GM12878 (cell line): ENCODE results near the gene FAF1. TPM values are rescaled to one million over a fixed set of nuclear protein-coding genes. Genes with fewer than 3 reads are reported as not detected.

Source experiments
- ASH2L ChIP-seq: fragments of 300-600, 200-600 bp; sonication (generic); IDR thresholded peaks from 2 replicates; pipeline ENCODE4 v1.6.1; 2017; ENCODE audit warnings: low read depth, mild to moderate bottlenecking, borderline replicate concordance
- ATF3 ChIP-seq: IDR thresholded peaks from 2 replicates; pipeline ENCODE4 v1.6.1; 2011; ENCODE audit warnings: low read depth, mild to moderate bottlenecking, low read length, moderate library complexity, borderline replicate concordance; ENCODE audit errors: extremely low read depth
- BACH1 ChIP-seq: fragments of 450-650 bp; IDR thresholded peaks from 2 replicates; pipeline ENCODE4 v1.6.1; 2017; ENCODE audit warnings: mild to moderate bottlenecking, borderline replicate concordance
- CHD4 ChIP-seq: fragments of 200-600 bp; sonication (generic); IDR thresholded peaks from 2 replicates; pipeline ENCODE4 v1.6.1; 2016; ENCODE audit warnings: mild to moderate bottlenecking
- E2F4 ChIP-seq: IDR thresholded peaks from 2 replicates; pipeline ENCODE4 v1.6.1; 2012; ENCODE audit warnings: low read depth, low read length, improper control_type of control experiment
- E2F8 ChIP-seq: fragments of 450-650 bp; IDR thresholded peaks from 2 replicates; pipeline ENCODE4 v1.6.1; 2018; ENCODE audit warnings: mild to moderate bottlenecking, low read depth, moderate library complexity; ENCODE audit not compliant: partially characterized antibody
- EP300 ChIP-seq, 2 experiments: fragments of 150-350 bp in 1 of 2; IDR thresholded peaks; 2 replicates each; pipeline ENCODE4 v1.6.1; 2011 to 2012; ENCODE audit warnings: low read depth in 2 of 2, low read length in 2 of 2, borderline replicate concordance in 1 of 2, improper control_type of control experiment in 1 of 2, inconsistent platforms in 1 of 2; ENCODE audit not compliant: control insufficient read depth in 1 of 2
- ESRRA ChIP-seq: IDR thresholded peaks from 2 replicates; pipeline ENCODE4 v1.6.1; 2012; ENCODE audit warnings: mild to moderate bottlenecking, low read length, improper control_type of control experiment
- HDGF ChIP-seq: fragments of 450-650 bp; IDR thresholded peaks from 2 replicates; pipeline ENCODE4 v1.6.1; 2016; ENCODE audit warnings: antibody characterized with exemption
- IKZF1 ChIP-seq: fragments of 450-650 bp; conservative IDR thresholded peaks from 2 replicates; pipeline ENCODE4 v1.6.1; 2017; ENCODE audit warnings: antibody characterized with exemption, mild to moderate bottlenecking
- JUND ChIP-seq: IDR thresholded peaks from 2 replicates; pipeline ENCODE4 v1.6.1; 2012; ENCODE audit warnings: low read depth, mild to moderate bottlenecking, low read length, improper control_type of control experiment, moderate library complexity
- NFYA ChIP-seq: IDR thresholded peaks from 2 replicates; pipeline ENCODE4 v1.6.1; 2011; ENCODE audit warnings: low read depth, mild to moderate bottlenecking, low read length, improper control_type of control experiment, borderline replicate concordance
- NR2C1 ChIP-seq: fragments of 450-650 bp; IDR thresholded peaks from 2 replicates; pipeline ENCODE4 v1.6.1; 2017; ENCODE audit warnings: antibody characterized with exemption, mild to moderate bottlenecking, moderate library complexity
- POU2F2 ChIP-seq: IDR thresholded peaks from 3 replicates; pipeline ENCODE4 v1.6.1; 2011; ENCODE audit warnings: low read depth, mild to moderate bottlenecking, low read length, borderline replicate concordance
- RUNX3 ChIP-seq: IDR thresholded peaks from 2 replicates; pipeline ENCODE4 v1.6.1; 2012; ENCODE audit warnings: low read length, inconsistent platforms
- WRNIP1 ChIP-seq: IDR thresholded peaks from 2 replicates; pipeline ENCODE4 v1.6.1; 2011; ENCODE audit warnings: low read depth, low read length, improper control_type of control experiment, borderline replicate concordance
- ZBED1 ChIP-seq: IDR thresholded peaks from 2 replicates; pipeline ENCODE4 v1.6.1; 2016; ENCODE audit warnings: borderline replicate concordance
- polyA plus RNA-seq, 11 experiments: library from polyadenylated mRNA; depleted of rRNA in 4 of 11; unstranded in 6 of 11; stranded (reverse) in 5 of 11; fragments of >200 nt; fragmentation: Nextera tagmentation in 4 of 11; fragmentation: Illumina TruSeq in 1 of 11; extraction: Ambion mirVana in 4 of 11; extraction: Trizol in 1 of 11; gene quantifications; 1 replicate in 1 of 11; 2 replicates in 10 of 11; pipeline versions ENCODE4 v1.2.1 to v1.2.3, GENCODE V29; 2011 to 2016; ENCODE audit warnings: inconsistent platforms in 2 of 11, missing spikeins in 2 of 11, low read depth in 1 of 11
- total RNA-seq, 4 experiments: library from RNA; depleted of rRNA in 3 of 4; stranded (reverse); fragments of >200 nt in 3 of 4; fragmentation: Illumina TruSeq in 1 of 4; extraction: Trizol in 1 of 4; gene quantifications; 2 replicates each; pipeline versions ENCODE4 v1.2.1 to v1.2.3, GENCODE V29; 2013 to 2021
- TF ChIP-seq, protein P1 (sequence below): IDR thresholded peaks from 2 replicates; pipeline ENCODE4 v1.6.1; 2012; ENCODE audit warnings: improper control_type of control experiment, low read depth, low read length; ENCODE audit not compliant: insufficient replicate concordance
- TF ChIP-seq, protein P2 (sequence below): IDR thresholded peaks from 2 replicates; pipeline ENCODE4 v1.6.1; 2012; ENCODE audit warnings: low read depth, low read length, improper control_type of control experiment

The FAF1 gene
- total and polyA plus RNA-seq, 10 of the 15 experiments (the other 5 are each of a cell fraction or from before 2014, with no cell fraction given) = 8.6 to 54.5 (median 23.7) TPM

DNA sequence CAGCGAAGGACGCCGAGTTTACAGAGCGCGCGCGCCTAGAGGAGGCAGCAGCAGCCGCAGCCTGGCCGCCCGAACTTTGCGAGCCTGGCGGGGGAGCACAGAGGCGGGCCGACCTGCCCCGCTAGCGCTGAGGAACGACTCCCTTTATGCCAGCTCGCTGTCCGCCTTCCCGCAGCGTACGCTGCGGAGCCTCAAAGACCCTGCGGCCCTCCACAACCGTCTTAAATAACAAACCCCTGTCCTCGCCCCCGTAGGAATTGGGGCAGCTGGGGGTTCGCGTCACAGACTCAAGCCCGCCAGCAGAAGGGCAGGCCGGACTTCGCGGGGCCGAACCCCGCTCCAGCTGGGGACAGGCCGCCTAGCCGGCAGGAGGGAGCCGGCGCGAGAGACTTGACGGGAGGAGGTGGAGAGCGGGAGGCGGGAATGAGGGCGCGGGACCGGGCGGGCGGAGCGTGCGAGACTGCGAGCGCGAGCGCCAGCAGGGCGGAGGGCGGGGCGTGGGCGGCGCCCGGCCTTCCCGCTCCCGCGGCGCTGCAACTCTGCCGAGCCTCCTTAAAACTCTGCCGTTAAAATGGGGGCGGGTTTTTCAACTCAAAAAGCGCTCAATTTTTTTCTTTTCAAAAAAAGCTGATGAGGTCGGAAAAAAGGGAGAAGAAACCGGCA is 8.2 kb upstream of the FAF1 start (continued):
- TF ChIP-seq BACH1 = 0 out of 2 replicates have a peak, but pooled peaks have one; percentile 20
- no peak for TF ChIP-seq NFYA
- no peak for TF ChIP-seq ZBED1
- no peak for TF ChIP-seq HDGF
- TF ChIP-seq IKZF1 = peak; percentile 85
- no peak for TF ChIP-seq EP300 (IDR thresholded peaks at IDR 0.05; ENCODE audit: borderline replicate concordance in 1 of 2, control insufficient read depth in 1 of 2, low read depth in 2 of 2, low read length in 2 of 2)
- no peak for TF ChIP-seq E2F8
- no peak for TF ChIP-seq ESRRA
- no peak for TF ChIP-seq CHD4
- TF ChIP-seq NR2C1 = no peak
- no peak for TF ChIP-seq JUND
- TF ChIP-seq, protein P1, sequence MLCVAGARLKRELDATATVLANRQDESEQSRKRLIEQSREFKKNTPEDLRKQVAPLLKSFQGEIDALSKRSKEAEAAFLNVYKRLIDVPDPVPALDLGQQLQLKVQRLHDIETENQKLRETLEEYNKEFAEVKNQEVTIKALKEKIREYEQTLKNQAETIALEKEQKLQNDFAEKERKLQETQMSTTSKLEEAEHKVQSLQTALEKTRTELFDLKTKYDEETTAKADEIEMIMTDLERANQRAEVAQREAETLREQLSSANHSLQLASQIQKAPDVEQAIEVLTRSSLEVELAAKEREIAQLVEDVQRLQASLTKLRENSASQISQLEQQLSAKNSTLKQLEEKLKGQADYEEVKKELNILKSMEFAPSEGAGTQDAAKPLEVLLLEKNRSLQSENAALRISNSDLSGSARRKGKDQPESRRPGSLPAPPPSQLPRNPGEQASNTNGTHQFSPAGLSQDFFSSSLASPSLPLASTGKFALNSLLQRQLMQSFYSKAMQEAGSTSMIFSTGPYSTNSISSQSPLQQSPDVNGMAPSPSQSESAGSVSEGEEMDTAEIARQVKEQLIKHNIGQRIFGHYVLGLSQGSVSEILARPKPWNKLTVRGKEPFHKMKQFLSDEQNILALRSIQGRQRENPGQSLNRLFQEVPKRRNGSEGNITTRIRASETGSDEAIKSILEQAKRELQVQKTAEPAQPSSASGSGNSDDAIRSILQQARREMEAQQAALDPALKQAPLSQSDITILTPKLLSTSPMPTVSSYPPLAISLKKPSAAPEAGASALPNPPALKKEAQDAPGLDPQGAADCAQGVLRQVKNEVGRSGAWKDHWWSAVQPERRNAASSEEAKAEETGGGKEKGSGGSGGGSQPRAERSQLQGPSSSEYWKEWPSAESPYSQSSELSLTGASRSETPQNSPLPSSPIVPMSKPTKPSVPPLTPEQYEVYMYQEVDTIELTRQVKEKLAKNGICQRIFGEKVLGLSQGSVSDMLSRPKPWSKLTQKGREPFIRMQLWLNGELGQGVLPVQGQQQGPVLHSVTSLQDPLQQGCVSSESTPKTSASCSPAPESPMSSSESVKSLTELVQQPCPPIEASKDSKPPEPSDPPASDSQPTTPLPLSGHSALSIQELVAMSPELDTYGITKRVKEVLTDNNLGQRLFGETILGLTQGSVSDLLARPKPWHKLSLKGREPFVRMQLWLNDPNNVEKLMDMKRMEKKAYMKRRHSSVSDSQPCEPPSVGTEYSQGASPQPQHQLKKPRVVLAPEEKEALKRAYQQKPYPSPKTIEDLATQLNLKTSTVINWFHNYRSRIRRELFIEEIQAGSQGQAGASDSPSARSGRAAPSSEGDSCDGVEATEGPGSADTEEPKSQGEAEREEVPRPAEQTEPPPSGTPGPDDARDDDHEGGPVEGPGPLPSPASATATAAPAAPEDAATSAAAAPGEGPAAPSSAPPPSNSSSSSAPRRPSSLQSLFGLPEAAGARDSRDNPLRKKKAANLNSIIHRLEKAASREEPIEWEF = no peak
- TF ChIP-seq ASH2L = no peak; the same call in 1 of the 2 replicates
- TF ChIP-seq E2F4 = peak; percentile 67; the same call in 1 of the 2 replicates
- no peak for TF ChIP-seq WRNIP1
- no peak for TF ChIP-seq RUNX3
- TF ChIP-seq, protein P2, sequence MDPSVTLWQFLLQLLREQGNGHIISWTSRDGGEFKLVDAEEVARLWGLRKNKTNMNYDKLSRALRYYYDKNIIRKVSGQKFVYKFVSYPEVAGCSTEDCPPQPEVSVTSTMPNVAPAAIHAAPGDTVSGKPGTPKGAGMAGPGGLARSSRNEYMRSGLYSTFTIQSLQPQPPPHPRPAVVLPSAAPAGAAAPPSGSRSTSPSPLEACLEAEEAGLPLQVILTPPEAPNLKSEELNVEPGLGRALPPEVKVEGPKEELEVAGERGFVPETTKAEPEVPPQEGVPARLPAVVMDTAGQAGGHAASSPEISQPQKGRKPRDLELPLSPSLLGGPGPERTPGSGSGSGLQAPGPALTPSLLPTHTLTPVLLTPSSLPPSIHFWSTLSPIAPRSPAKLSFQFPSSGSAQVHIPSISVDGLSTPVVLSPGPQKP = no peak
- TF ChIP-seq POU2F2 = no peak
- TF ChIP-seq ATF3 = no peak
